ENCODE measurements around the gene TTF2. TPM values are rescaled to one million over a fixed set of nuclear protein-coding genes. Genes with fewer than 3 reads are reported as not detected.

The TTF2 gene
- total and polyA plus RNA-seq, 9 donors = 2.1 to 14.0 (median 10.6) TPM

DNA sequence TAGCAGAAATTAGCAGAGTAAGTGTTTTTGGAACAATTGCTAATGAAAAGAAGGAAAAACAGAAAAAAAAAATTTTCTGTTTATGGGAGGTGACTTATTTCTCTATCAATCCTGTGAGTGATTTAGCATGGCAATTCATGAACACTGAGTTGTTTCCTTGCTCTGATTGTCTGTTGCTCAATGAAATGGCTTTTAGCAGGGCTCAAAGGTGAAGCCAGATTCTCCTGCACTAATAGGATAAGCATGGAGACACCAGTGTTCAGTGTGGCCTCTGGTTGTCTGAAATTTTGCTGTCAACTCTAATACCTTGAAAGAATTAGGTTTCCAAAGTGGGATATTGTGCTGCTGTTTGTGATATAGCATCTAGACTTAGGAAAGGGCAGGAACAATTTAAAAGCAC lies 45.6 kb downstream of the TTF2 start:
- TF ChIP-seq, protein P1, sequence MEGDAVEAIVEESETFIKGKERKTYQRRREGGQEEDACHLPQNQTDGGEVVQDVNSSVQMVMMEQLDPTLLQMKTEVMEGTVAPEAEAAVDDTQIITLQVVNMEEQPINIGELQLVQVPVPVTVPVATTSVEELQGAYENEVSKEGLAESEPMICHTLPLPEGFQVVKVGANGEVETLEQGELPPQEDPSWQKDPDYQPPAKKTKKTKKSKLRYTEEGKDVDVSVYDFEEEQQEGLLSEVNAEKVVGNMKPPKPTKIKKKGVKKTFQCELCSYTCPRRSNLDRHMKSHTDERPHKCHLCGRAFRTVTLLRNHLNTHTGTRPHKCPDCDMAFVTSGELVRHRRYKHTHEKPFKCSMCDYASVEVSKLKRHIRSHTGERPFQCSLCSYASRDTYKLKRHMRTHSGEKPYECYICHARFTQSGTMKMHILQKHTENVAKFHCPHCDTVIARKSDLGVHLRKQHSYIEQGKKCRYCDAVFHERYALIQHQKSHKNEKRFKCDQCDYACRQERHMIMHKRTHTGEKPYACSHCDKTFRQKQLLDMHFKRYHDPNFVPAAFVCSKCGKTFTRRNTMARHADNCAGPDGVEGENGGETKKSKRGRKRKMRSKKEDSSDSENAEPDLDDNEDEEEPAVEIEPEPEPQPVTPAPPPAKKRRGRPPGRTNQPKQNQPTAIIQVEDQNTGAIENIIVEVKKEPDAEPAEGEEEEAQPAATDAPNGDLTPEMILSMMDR (IDR thresholded peaks at IDR 0.05) = no peak
- TF ChIP-seq POLR2A (IDR thresholded peaks at IDR 0.05) (no peak), EP300 (IDR thresholded peaks at IDR 0.05) (no peak)
- no peak overlapping the region for H3K27ac ChIP-seq
- no peaks in the 10 kb centered on the region for H3K27me3 ChIP-seq
- H3K4me1 ChIP-seq (ENCODE audit: insufficient read depth) = no peaks in the 10 kb centered on the region
- intact Hi-C loops (cut with DNase I) = no loop called here
- no peak for DNase-seq
- H3K4me3 ChIP-seq = no peak overlapping the region
- H3K36me3 ChIP-seq = no peaks in the 10 kb centered on the region
- no peaks in the 10 kb centered on the region for H3K9me3 ChIP-seq

DNA sequence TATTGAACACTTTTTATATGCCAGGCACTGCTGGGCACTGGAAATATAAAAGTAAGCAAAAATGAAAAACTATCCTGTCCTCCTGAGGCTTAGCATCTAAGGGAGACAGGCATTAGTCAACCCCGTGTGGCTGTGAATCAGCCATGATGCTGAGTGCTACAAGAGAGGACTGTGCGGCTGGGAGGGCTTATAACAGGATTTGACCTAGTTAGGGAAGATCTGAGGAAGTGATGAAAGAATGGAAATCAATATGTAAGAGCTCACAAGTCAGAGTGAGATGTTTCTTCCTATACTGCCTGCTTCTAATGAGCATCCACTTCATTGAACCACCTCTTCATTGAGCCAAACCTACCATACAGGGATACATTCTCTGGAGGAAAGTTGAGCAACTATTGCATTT lies 46.4 kb downstream of the TTF2 start:
- WGBS, 3 donors = 88 to 98% (median 92%) methylated on average over 2 of the region's 2 CpGs
- H3K9me3 ChIP-seq = no peaks in the 10 kb centered on the region
- H3K27me3 ChIP-seq = no peaks in the 10 kb centered on the region
- H3K4me1 ChIP-seq (ENCODE audit: insufficient read depth) = no peaks in the 10 kb centered on the region
- no peak for DNase-seq
- H3K4me3 ChIP-seq = no peak overlapping the region
- no peaks in the 10 kb centered on the region for H3K36me3 ChIP-seq
- no peak overlapping the region for H3K27ac ChIP-seq
- intact Hi-C loops (cut with DNase I) = no loop called here
- no peak for TF ChIP-seq EP300 (IDR thresholded peaks at IDR 0.05)
- TF ChIP-seq, protein P1 (IDR thresholded peaks at IDR 0.05) = no peak
- no peak for TF ChIP-seq POLR2A (IDR thresholded peaks at IDR 0.05)

DNA sequence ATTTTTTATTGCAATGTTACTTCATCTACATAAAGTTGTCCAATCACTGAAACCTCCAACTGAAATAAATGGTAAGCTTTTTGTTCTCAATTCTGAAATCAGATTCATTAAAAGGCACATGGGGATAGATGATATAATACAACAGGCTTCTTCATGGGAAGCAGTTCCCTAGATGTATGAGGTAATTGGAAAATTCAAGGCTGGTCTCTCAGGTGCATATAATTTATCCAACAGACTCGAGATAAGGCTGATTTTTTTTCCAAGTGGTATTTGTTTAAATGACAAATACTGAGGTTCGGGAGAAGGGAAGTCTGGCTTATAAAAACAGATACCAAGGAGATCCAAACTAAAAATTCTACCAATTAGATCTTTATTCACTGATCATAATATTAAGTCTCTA lies 47.2 kb downstream of the TTF2 start:
- Histone ChIP-seq H3K27me3 (no peaks in the 10 kb centered on the region), H3K36me3 (no peaks in the 10 kb centered on the region)
- WGBS, 3 donors = 78 to 82% (median 78%) methylated on average over 2 of the region's 2 CpGs

DNA sequence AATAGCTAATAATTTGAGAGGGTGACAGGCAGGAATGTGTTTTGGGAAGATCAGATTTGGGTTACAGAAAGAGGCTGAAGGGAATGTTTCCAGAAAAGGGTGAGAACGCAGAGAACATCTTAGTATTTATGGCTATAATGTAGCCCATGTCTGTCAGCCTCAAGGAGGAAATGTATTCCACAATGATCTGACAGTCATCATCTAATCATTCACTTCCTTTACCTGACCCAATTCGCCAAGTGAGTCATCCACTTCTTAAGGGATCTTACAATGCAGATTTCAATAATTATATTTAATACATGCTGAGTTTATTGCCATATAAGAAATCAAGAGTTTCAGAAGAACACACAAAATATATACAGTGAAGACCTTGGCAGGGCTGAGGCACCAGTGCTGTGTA lies 50.6 kb downstream of the TTF2 start:
- Histone ChIP-seq H3K4me1 (ENCODE audit: insufficient read depth) (no peaks in the 10 kb centered on the region), H3K4me3 (no peak overlapping the region), H3K27ac (no peak overlapping the region), H3K27me3 (no peaks in the 10 kb centered on the region), H3K9me3 (no peaks in the 10 kb centered on the region), H3K36me3 (no peaks in the 10 kb centered on the region)
- no peak for DNase-seq
- TF ChIP-seq, protein P1 (IDR thresholded peaks at IDR 0.05) = no peak
- TF ChIP-seq EP300 (IDR thresholded peaks at IDR 0.05) (no peak), POLR2A (IDR thresholded peaks at IDR 0.05) (no peak)
- 70 to 92% (median 91%) methylated on average over 2 of the region's 2 CpGs for WGBS, 3 donors
- intact Hi-C loops (cut with DNase I) = no loop called here

More for the DNA sequence above, 47.2 kb downstream of the TTF2 start:
- TF ChIP-seq, protein P1 (IDR thresholded peaks at IDR 0.05) = no peak
- TF ChIP-seq EP300 (IDR thresholded peaks at IDR 0.05) (no peak), POLR2A (IDR thresholded peaks at IDR 0.05) (no peak)
- Histone ChIP-seq H3K4me1 (ENCODE audit: insufficient read depth) (no peaks in the 10 kb centered on the region), H3K27ac (no peak overlapping the region), H3K4me3 (no peak overlapping the region), H3K9me3 (no peaks in the 10 kb centered on the region)
- DNase-seq = no peak
- intact Hi-C loops (cut with DNase I) = no loop called here

Measured in ovary (tissue), 9 donors.